HCT116 (cell line): ENCODE results near the gene TRHDE.

Experiments used
- EZH2 ChIP-seq: fragments of 200-600 bp; sonication (generic); IDR thresholded peaks from 2 replicates; pipeline ENCODE4 v1.6.1; 2017; ENCODE audit warnings: antibody characterized with exemption, mixed run types
- JUND ChIP-seq: IDR thresholded peaks from 2 replicates; pipeline ENCODE4 v1.6.1; 2012
- TF ChIP-seq, protein P1 (sequence below), 3 experiments: fragments of 200-600 bp in 1 of 3; sonication (generic) in 1 of 3; IDR thresholded peaks in 2 of 3; conservative IDR thresholded peaks in 1 of 3; 2 replicates each; pipeline ENCODE4 v1.5.1; 2012 to 2017; ENCODE audit warnings: low read depth in 2 of 3, low read length in 2 of 3, antibody characterized with exemption in 1 of 3, borderline replicate concordance in 1 of 3, control low read depth in 1 of 3, mild to moderate bottlenecking in 1 of 3, mixed read lengths in 1 of 3, mixed run types in 1 of 3, moderate library complexity in 1 of 3; ENCODE audit not compliant: insufficient read depth in 1 of 3

GRCh38 chr12:72464471-72464870 is 192.3 kb downstream of the TRHDE start:
- TF ChIP-seq, protein P1, sequence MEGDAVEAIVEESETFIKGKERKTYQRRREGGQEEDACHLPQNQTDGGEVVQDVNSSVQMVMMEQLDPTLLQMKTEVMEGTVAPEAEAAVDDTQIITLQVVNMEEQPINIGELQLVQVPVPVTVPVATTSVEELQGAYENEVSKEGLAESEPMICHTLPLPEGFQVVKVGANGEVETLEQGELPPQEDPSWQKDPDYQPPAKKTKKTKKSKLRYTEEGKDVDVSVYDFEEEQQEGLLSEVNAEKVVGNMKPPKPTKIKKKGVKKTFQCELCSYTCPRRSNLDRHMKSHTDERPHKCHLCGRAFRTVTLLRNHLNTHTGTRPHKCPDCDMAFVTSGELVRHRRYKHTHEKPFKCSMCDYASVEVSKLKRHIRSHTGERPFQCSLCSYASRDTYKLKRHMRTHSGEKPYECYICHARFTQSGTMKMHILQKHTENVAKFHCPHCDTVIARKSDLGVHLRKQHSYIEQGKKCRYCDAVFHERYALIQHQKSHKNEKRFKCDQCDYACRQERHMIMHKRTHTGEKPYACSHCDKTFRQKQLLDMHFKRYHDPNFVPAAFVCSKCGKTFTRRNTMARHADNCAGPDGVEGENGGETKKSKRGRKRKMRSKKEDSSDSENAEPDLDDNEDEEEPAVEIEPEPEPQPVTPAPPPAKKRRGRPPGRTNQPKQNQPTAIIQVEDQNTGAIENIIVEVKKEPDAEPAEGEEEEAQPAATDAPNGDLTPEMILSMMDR (IDR thresholded peaks at IDR 0.05 in 2 of 3, conservative IDR thresholded peaks at IDR 0.05 in 1 of 3; ENCODE audit: borderline replicate concordance in 1 of 3, insufficient read depth in 1 of 3, low read depth in 2 of 3, low read length in 2 of 3) = no peak
- TF ChIP-seq JUND = no peak
- no peak for TF ChIP-seq EZH2
